Smooth muscle cell (in vitro differentiated cells): ENCODE data around the gene SAP30BP. TPM values are rescaled to one million over a fixed set of nuclear protein-coding genes. Genes with fewer than 3 reads are reported as not detected.

ENCODE experiments used
- DNase-seq: peaks from one replicate; lab custom pipeline; 2025; ENCODE audit not compliant: unreplicated experiment; lab: John Stamatoyannopoulos, UW
- H2AFZ ChIP-seq: fragments of 200-600 bp; sonication (generic); 2 replicates; pipeline ENCODE4 v1.6.0; 2016; ENCODE audit warnings: antibody characterized with exemption, low read depth, mild to moderate bottlenecking
- H3F3A ChIP-seq: fragments of 200-600 bp; sonication (generic); 2 replicates; pipeline ENCODE4 v1.6.0; 2017; ENCODE audit warnings: antibody characterized with exemption, low read depth
- H3K27ac ChIP-seq: fragments of 200-600 bp; sonication (generic); 2 replicates; pipeline ENCODE4 v1.5.1; 2016; ENCODE audit warnings: low read depth, mild to moderate bottlenecking
- H3K27me3 ChIP-seq: fragments of 200-600 bp; sonication (generic); 2 replicates; pipeline ENCODE4 v1.6.1; 2016; ENCODE audit warnings: low read depth, mild to moderate bottlenecking
- H3K36me3 ChIP-seq: fragments of 200-600 bp; sonication (generic); 2 replicates; pipeline ENCODE4 v1.5.1; 2016; ENCODE audit warnings: low read depth
- H3K4me1 ChIP-seq: fragments of 200-600 bp; sonication (generic); 2 replicates; pipeline ENCODE4 v1.5.1; 2016; ENCODE audit warnings: low read depth
- H3K4me2 ChIP-seq: fragments of 200-600 bp; sonication (generic); 2 replicates; pipeline ENCODE4 v1.6.0; 2016; ENCODE audit warnings: mild to moderate bottlenecking
- H3K4me3 ChIP-seq: fragments of 200-600 bp; sonication (generic); 2 replicates; pipeline ENCODE4 v1.5.1; 2016; ENCODE audit warnings: mild to moderate bottlenecking
- H3K79me2 ChIP-seq: fragments of 200-600 bp; sonication (generic); 2 replicates; pipeline ENCODE4 v1.6.0; 2016; ENCODE audit warnings: low read depth, mild to moderate bottlenecking
- H3K9ac ChIP-seq: fragments of 200-600 bp; sonication (generic); 2 replicates; pipeline ENCODE4 v1.6.0; 2016; ENCODE audit warnings: low read depth
- H3K9me3 ChIP-seq: fragments of 200-600 bp; sonication (generic); replicated peaks from 2 replicates; pipeline ENCODE4 v1.5.1; 2016; ENCODE audit warnings: low read depth
- H4K20me1 ChIP-seq: fragments of 200-600 bp; sonication (generic); 2 replicates; pipeline ENCODE4 v1.6.0; 2016; ENCODE audit warnings: low read depth
- WGBS: methylation state at CpG from one replicate; pipeline ENCODE4 v1.1.7; 2016; ENCODE audit warnings: low lambda C conversion rate; 5-methylcytosine and 5-hydroxymethylcytosine counted together
- polyA plus RNA-seq: library from polyadenylated mRNA; unstranded; fragments of >200 nt; fragmentation: Nextera tagmentation; extraction: Ambion mirVana; gene quantifications from 2 replicates; pipeline ENCODE4 v1.2.1, GENCODE V29; 2016
- total RNA-seq: library from RNA; depleted of rRNA; stranded (reverse); fragments of >200 nt; gene quantifications from 2 replicates; pipeline ENCODE4 v1.2.3, GENCODE V29; 2014
- TF ChIP-seq, protein P1 (sequence below): fragments of 200-600 bp; sonication (generic); IDR thresholded peaks from 2 replicates; pipeline ENCODE4 v1.5.1; 2017; ENCODE audit warnings: borderline replicate concordance, mild to moderate bottlenecking, antibody characterized with exemption; ENCODE audit not compliant: insufficient read depth, poor library complexity, severe bottlenecking

The SAP30BP gene
- total and polyA plus RNA-seq, 2 experiments from 2014 or later, result 75.4 to 135 TPM

GRCh38 chr17:75638893-75639292 is 28.2 kb upstream of the SAP30BP start:
- 96% methylated on average over 13 of the region's 13 CpGs for WGBS
- H3K4me2 ChIP-seq, result no peak overlapping the region
- no peaks in the 10 kb centered on the region for H3K9me3 ChIP-seq
- H3K36me3 ChIP-seq, result no peaks in the 10 kb centered on the region
- no peak overlapping the region for H2AFZ ChIP-seq
- TF ChIP-seq, protein P1, sequence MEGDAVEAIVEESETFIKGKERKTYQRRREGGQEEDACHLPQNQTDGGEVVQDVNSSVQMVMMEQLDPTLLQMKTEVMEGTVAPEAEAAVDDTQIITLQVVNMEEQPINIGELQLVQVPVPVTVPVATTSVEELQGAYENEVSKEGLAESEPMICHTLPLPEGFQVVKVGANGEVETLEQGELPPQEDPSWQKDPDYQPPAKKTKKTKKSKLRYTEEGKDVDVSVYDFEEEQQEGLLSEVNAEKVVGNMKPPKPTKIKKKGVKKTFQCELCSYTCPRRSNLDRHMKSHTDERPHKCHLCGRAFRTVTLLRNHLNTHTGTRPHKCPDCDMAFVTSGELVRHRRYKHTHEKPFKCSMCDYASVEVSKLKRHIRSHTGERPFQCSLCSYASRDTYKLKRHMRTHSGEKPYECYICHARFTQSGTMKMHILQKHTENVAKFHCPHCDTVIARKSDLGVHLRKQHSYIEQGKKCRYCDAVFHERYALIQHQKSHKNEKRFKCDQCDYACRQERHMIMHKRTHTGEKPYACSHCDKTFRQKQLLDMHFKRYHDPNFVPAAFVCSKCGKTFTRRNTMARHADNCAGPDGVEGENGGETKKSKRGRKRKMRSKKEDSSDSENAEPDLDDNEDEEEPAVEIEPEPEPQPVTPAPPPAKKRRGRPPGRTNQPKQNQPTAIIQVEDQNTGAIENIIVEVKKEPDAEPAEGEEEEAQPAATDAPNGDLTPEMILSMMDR, result no peak
- no peaks in the 10 kb centered on the region for H3F3A ChIP-seq
- H3K4me1 ChIP-seq, result peaks cover 17% of the 10 kb centered on the region
- no peaks in the 10 kb centered on the region for H3K27me3 ChIP-seq
- H3K27ac ChIP-seq, result no peak overlapping the region
- peaks cover 5% of the 10 kb centered on the region for H4K20me1 ChIP-seq
- H3K9ac ChIP-seq, result no peak overlapping the region
- H3K79me2 ChIP-seq, result no peaks in the 10 kb centered on the region
- DNase-seq, result no peak
- no peak overlapping the region for H3K4me3 ChIP-seq

DNA sequence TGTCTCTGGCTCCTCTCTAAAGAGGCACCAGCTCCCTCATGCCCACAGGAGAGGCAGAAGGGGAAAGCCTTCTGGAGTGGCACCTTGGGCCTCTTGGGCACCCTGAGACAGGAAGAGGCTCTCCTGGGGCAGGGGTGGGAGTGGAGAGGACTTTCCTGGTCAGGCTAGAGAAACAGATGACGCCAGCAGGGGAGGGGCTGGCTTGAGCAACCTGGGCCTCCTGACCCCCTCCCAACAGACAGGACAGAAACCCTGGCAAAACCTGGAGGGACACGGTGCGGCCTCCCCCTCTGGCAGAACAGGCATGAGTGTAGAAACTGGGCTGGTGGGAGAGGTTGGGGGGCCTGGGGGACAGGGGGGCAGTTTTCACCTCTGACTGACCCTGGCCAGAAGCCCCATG is 27.8 kb upstream of the SAP30BP start:
- H2AFZ ChIP-seq, result no peak overlapping the region
- H3K4me3 ChIP-seq, result no peak overlapping the region
- H3K9ac ChIP-seq, result no peak overlapping the region
- DNase-seq, result no peak
- no peaks in the 10 kb centered on the region for H3K27me3 ChIP-seq
- WGBS, result 100% methylated on average over 1 of the region's 3 CpGs
- H3K4me1 ChIP-seq, result peaks cover 13% of the 10 kb centered on the region
- H3K79me2 ChIP-seq, result no peaks in the 10 kb centered on the region
- TF ChIP-seq, protein P1, result no peak
- H3K9me3 ChIP-seq, result no peaks in the 10 kb centered on the region
- H4K20me1 ChIP-seq, result peaks cover 2% of the 10 kb centered on the region
- no peak overlapping the region for H3K4me2 ChIP-seq
- H3K27ac ChIP-seq, result no peak overlapping the region
- no peaks in the 10 kb centered on the region for H3F3A ChIP-seq
- H3K36me3 ChIP-seq, result no peaks in the 10 kb centered on the region

DNA sequence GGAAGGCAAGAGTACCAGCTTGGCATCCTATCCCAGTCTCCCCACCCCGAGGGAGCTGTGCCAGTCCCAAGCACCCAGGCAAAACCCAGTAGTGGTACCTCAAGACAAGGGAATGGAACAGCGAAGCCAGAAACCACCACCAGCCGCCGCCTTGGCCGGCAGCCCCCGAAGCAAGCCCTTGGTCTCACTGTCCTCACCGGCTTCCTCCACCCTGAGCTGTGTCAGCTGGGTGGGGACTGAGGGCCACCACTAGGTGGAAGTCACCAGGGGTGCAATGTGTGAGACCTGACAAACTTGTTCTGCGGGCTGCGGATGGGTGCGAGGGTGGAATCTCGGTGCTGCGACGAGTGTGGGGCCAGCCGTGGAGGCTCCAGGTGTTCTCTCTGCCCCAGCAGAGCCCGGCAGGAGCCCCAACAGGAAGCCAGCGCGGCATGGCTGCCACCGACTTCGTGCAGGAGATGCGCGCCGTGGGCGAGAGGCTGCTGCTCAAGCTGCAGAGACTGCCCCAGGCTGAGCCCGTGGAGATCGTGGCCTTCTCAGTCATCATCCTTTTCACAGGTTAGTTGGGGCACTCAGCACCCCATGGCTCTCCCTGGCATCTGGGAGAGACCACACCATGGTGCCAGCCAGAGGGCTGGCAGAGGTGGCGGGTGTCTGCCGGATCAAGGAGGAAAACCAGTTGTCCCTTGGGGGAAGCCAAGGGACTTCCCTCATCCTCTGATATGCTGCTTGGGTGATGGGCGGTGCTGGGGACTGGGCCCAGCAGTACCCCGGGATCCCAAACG is 27.2 kb upstream of the SAP30BP start:
- Histone ChIP-seq H3K4me1 (peaks cover 6% of the 10 kb centered on the region), H3K4me2 (no peak overlapping the region), H3K9ac (no peak overlapping the region), H3K27me3 (no peaks in the 10 kb centered on the region), H4K20me1 (no peaks in the 10 kb centered on the region), H3K79me2 (no peaks in the 10 kb centered on the region), H2AFZ (no peak overlapping the region), H3K4me3 (no peak overlapping the region), H3K9me3 (no peaks in the 10 kb centered on the region), H3K36me3 (no peaks in the 10 kb centered on the region), H3K27ac (no peak overlapping the region), H3F3A (no peaks in the 10 kb centered on the region)
- 85% methylated on average over 30 of the region's 30 CpGs for WGBS
- TF ChIP-seq, protein P1, result peak; percentile 10
- DNase-seq, result no peak
